HL-60 (cell line): ENCODE measurements around the gene EXOC2.

Experiments used
- DNase-seq, 2 experiments: peaks; one replicate each; pipeline ENCODE4 v3.0.0-alpha.2; 2010 to 2020; ENCODE audit warnings: low read depth in 1 of 2, low spot score in 1 of 2
- H3K27ac ChIP-seq: fragments of 250-450 bp; sonication (Bioruptor Pico); replicated peaks from 2 replicates; pipeline ENCODE4 v1.5.1; 2020; ENCODE audit warnings: mild to moderate bottlenecking, moderate library complexity
- H3K27me3 ChIP-seq: fragments of 250-450 bp; sonication (Bioruptor Pico); 2 replicates; pipeline ENCODE4 v1.5.1; 2021; ENCODE audit warnings: mild to moderate bottlenecking, moderate library complexity; ENCODE audit not compliant: insufficient read depth, poor library complexity, severe bottlenecking
- H3K4me3 ChIP-seq: replicated peaks from 2 replicates; pipeline ENCODE4 v1.5.1; 2011; ENCODE audit warnings: mild to moderate bottlenecking, control low read depth, low read length; ENCODE audit not compliant: insufficient read depth
- GABPA ChIP-seq: IDR thresholded peaks from 2 replicates; pipeline ENCODE4 v1.6.1; 2012; ENCODE audit warnings: low read depth
- POLR2AphosphoS5 ChIP-seq: IDR thresholded peaks from 2 replicates; pipeline ENCODE4 v1.6.1; 2012; ENCODE audit warnings: low read depth
- SPI1 ChIP-seq: IDR thresholded peaks from 2 replicates; pipeline ENCODE4 v1.6.1; 2012; ENCODE audit warnings: low read depth, mild to moderate bottlenecking, borderline replicate concordance
- TF ChIP-seq, protein P1 (sequence below): IDR thresholded peaks from one replicate; pipeline ENCODE4 v1.5.1; 2011; ENCODE audit warnings: low read length, control low read depth, inconsistent platforms; ENCODE audit not compliant: insufficient read depth
- TF ChIP-seq, protein P2 (sequence below): IDR thresholded peaks from 2 replicates; pipeline ENCODE4 v1.6.1; 2012; ENCODE audit warnings: low read depth; ENCODE audit not compliant: insufficient replicate concordance

EXOC2 gene

DNA sequence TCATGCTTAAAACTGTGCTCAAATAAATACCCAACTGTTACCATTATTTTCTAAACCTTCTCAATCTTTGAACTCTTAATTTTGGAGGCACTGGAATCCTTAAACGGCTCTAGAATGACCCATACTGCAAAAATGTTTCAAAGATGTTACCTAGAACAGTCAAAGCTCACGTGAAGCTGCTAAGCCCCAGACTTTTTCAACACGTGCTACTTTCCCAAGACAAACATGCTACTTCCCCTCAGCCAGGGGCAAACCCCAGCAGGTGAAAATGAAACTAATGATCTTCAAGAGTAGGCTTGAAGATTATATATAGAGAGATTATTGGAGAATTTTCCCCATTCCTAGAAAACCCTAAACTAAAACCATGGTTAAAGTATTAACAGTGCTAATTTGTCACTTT lies 64.2 kb downstream of the EXOC2 start:
- no peak for TF ChIP-seq SPI1
- TF ChIP-seq GABPA = no peak
- TF ChIP-seq, protein P1, sequence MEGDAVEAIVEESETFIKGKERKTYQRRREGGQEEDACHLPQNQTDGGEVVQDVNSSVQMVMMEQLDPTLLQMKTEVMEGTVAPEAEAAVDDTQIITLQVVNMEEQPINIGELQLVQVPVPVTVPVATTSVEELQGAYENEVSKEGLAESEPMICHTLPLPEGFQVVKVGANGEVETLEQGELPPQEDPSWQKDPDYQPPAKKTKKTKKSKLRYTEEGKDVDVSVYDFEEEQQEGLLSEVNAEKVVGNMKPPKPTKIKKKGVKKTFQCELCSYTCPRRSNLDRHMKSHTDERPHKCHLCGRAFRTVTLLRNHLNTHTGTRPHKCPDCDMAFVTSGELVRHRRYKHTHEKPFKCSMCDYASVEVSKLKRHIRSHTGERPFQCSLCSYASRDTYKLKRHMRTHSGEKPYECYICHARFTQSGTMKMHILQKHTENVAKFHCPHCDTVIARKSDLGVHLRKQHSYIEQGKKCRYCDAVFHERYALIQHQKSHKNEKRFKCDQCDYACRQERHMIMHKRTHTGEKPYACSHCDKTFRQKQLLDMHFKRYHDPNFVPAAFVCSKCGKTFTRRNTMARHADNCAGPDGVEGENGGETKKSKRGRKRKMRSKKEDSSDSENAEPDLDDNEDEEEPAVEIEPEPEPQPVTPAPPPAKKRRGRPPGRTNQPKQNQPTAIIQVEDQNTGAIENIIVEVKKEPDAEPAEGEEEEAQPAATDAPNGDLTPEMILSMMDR = no peak
- TF ChIP-seq POLR2AphosphoS5 = no peak
- TF ChIP-seq, protein P2, sequence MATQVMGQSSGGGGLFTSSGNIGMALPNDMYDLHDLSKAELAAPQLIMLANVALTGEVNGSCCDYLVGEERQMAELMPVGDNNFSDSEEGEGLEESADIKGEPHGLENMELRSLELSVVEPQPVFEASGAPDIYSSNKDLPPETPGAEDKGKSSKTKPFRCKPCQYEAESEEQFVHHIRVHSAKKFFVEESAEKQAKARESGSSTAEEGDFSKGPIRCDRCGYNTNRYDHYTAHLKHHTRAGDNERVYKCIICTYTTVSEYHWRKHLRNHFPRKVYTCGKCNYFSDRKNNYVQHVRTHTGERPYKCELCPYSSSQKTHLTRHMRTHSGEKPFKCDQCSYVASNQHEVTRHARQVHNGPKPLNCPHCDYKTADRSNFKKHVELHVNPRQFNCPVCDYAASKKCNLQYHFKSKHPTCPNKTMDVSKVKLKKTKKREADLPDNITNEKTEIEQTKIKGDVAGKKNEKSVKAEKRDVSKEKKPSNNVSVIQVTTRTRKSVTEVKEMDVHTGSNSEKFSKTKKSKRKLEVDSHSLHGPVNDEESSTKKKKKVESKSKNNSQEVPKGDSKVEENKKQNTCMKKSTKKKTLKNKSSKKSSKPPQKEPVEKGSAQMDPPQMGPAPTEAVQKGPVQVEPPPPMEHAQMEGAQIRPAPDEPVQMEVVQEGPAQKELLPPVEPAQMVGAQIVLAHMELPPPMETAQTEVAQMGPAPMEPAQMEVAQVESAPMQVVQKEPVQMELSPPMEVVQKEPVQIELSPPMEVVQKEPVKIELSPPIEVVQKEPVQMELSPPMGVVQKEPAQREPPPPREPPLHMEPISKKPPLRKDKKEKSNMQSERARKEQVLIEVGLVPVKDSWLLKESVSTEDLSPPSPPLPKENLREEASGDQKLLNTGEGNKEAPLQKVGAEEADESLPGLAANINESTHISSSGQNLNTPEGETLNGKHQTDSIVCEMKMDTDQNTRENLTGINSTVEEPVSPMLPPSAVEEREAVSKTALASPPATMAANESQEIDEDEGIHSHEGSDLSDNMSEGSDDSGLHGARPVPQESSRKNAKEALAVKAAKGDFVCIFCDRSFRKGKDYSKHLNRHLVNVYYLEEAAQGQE = no peak
- Histone ChIP-seq H3K4me3 (no peak overlapping the region), H3K27me3 (no peaks in the 10 kb centered on the region), H3K27ac (no peak overlapping the region)
- peak in 1 of 2 experiments; percentile 3 for DNase-seq

- no peak overlapping the region for H3K27ac ChIP-seq
- TF ChIP-seq, protein P1 = no peak
- no peak for TF ChIP-seq POLR2AphosphoS5
- TF ChIP-seq SPI1 = no peak
- no peak for TF ChIP-seq GABPA
- TF ChIP-seq, protein P2 = no peak
- H3K27me3 ChIP-seq = no peaks in the 10 kb centered on the region
- no peak for DNase-seq
- no peak overlapping the region for H3K4me3 ChIP-seq
These were observed 66.7 kb downstream of the EXOC2 start for GRCh38 chr6:626236-626635.

DNA sequence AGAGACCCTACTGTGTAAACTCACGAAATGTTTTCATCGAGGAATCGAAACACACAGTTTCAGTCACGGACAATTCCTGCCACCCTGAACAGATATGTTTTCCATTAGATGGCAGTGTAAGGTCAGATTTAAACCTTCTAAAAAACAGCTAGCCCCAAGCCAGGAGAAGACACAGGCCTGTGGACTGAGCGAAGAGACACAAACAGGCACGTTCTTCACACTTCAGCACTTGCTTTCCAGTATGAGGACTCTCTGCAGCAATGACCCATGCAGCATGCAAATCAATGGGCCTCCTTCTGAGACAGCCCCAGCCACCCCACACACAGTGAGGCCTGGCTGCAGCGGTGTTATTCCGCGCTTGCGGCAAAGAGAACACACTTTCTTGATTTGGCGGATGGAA lies 68.0 kb downstream of the EXOC2 start:
- no peak overlapping the region for H3K27ac ChIP-seq
- no peaks in the 10 kb centered on the region for H3K27me3 ChIP-seq
- no peak overlapping the region for H3K4me3 ChIP-seq
- DNase-seq = no peak
- TF ChIP-seq GABPA = no peak
- no peak for TF ChIP-seq POLR2AphosphoS5
- TF ChIP-seq, protein P1 = no peak

DNA sequence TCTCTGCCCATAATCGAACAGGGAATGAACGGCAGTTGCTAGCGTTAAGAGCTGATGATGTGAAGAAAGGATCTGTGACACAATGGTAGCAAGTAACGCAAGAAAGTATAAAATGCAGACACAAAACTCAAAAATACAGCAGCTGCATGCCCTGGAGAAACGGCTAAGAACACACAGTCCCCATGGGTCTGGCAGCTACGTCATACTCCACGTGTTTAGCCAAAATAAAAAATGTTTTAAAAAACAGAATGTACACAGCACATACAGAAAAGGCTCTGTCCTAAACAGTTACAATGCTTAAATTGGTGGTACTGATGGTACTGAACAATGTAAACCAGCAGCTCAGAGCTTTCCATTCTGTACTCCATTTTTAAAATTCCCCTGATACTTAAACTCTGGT lies 70.5 kb downstream of the EXOC2 start:
- H3K4me3 ChIP-seq = no peak overlapping the region
- TF ChIP-seq POLR2AphosphoS5 (no peak), SPI1 (no peak), GABPA (no peak)
- TF ChIP-seq, protein P1 = no peak
- TF ChIP-seq, protein P2 = no peak

More for the DNA sequence above, 70.5 kb downstream of the EXOC2 start:
- DNase-seq = no peak
- Histone ChIP-seq H3K27me3 (no peaks in the 10 kb centered on the region), H3K27ac (no peak overlapping the region)
